NCI-H2107 (cell line): ENCODE results near the gene GZF1.

Experiments used
- DNase-seq: peaks from one replicate; lab custom pipeline; 2025; lab: John Stamatoyannopoulos, UW

Gene GZF1

DNA sequence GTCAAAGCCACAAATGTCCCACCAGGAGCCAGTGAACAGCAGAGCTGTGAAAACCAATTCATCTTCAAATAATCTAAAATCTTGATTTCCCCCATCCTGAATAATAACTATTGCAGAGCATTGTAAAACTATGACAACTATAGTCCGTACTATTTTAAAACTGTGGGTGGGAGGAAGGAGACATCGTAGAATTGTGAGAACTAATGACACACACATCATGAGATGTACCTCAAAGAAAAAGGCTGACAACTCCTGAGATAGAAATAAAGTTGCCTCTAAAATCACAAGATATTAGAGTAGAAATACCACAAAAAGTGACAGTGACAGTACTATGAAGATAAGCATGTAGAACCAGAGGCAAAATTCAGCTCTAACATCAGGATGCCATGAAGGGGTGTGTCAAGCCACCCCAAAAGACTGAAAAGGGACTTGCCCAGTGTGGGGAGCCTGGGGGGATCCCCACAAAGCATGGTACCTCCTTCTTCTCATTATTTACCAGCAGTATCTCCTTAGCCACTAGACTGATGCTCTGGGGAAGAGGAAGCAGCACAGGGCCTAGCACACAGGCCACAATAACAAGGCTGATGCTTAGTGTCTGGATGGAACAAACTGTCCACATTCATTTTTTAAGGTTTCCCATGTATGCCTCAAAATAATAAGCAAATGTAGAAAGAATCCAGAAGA lies 45.9 kb downstream of the GZF1 start:
- DNase-seq: no peak

DNA sequence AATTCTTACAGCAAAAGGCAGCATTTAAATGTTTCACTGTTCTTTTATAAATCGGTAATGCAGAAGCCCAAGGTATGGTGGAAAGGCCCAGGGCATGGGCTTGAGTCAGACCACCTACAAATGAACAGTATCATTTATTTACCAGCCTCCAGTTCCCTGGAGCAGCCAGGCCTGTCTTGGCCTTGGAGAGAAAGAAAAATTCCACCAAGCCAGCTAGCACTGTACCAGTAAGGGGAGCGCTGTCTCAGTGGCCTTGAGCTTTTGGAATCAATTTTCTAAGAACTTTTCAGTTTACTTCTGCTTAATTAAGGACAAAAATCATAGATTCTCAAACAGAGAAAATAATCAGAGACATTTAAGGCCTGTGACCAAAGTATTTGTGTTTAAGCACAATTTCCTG lies 47.0 kb downstream of the GZF1 start:
- no peak for DNase-seq

DNA sequence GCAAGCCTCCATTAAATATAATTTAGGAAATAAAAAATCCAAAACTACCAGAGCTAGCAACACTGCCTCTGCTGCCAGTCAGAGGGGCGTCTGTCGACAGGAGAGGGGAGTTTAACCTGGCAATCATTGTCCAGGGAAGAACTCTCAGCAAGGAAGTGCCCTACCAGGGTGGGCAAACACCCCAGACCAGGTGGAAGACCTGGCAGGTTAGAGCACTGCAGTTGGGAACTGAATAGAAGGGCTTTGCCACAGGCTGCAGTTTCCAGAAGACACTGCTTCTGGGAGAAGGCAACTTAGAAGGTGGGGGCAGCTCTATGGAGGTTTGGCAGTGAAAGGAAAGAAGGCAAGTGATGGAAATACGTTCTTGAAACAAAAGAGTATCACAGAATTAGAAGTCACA lies 47.8 kb downstream of the GZF1 start:
- DNase-seq: no peak

DNA sequence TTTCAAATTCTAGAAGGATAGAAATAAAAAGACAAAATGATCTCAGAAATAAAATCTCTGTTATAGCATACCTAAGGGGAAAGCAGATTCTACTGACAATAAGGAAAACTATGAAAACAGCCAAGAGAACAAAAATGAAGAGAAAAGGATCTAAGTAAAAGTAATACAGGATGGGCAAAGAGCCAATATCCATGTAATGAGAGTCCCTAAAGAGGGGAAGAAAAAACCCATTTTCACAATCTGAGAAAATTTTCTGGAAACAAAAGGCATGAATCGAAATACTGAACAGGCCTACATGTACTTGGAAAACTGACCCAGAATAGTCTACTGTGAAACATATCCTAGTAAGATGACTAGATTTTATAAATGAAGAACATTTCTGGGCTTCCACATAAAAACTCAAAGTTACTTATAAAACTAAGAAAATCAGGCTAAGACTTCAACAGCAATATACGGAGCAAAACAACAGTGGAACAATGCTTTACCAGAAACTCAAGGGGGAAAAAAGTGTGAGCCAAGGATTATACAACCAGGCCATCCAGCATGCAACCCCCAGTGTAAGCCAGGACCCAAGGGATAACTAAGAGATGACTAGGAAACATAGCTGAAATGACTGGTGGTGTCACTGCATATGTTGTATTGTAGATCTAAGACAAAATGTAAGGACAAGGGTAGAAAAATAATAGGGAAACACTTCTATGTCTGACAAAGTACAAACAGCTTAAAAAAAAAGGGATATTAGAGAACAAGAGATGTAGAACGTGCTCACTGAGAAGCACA lies 49.1 kb downstream of the GZF1 start:
- DNase-seq: no peak

DNA sequence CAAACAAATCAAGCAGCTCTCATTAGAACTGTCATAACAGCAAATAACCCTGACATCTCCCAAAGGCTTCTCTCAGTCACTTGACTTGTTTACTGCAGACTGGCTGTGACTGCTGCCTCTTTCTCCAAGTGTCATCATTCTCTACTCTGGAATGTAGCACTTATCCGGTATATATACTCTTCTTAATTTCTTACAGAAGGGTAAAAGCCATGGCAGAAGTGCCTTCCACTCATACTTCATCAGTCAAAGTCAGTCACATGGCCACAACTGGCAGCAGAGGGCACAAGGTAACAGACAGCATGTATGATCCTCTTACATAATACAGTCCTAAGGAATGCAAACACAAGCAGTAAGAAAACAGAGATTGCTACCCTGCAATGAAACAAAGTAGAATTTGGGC lies 50.0 kb downstream of the GZF1 start:
- DNase-seq: no peak

DNA sequence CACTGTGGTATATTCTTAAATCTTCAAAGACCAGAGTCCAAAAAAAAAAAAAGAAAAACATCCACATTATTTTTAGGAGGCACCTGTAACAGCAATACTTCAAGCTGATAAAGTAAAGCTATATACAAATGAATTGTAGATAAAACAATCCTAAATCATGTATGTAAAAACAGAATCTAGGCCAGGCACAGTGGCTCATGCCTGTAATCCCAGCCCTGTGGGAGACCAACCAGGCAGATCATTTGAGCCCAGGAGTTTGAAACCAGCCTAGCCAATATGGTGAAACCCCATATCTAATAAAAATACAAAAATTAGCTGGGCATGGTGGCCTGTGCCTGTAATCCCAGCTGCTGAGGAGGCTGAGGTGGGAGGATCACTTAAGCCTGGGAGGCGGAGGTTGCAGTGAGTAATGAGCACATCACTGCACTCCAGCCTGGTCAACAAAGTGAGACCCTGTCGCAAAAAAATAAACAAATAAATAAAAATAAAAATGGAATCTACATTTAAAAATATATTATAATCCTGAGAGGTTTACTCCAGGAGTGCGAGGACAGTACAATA lies 52.0 kb downstream of the GZF1 start:
- DNase-seq: no peak

DNA sequence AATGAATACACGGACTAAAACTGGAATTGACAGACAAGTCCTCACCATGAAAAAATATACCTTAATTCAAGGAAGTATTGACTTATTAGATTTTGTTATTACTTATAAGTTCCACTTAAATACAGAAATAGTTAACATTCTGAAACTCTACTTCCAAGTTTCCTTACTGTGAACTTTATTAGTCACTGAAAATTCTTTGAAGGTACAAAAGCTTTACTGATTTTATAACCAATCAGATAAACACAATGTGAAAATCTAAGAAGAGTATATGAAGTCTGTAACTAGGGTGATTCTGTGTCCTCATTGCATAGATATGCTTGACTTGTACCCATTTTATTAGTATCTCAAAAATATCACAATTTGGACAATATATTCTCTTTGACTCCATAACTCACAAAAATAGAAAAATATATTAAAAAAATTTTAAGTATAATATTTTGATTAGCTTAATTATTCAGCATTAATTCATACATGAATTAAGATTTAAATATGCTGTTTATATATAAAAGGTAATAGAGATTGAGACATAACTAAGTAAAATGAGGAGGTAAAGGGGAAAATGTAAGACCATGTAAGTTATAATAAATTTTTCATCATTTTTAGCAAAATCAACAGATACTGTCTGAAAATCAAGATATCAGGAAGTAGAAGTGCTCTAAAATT lies 52.7 kb downstream of the GZF1 start:
- DNase-seq: no peak

DNA sequence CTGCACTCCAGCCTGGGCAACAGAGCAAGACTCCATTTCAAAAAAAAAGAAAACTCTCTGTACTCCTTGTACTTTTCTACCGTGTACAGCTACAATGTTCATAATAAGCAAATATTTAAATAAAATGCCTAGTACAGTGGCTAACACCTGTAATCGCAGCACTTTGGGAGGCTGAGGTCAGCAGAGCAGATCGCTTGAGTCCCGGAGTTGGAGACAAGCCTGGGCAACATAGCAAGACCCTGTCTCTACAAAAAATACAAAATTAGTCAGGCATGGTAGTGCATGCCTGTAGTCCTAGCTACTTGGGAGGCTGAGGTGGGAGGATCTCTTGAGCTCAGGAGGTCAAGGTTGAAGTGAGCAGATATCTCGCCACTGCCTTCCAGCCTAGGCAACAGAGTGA lies 53.6 kb downstream of the GZF1 start:
- DNase-seq: no peak

DNA sequence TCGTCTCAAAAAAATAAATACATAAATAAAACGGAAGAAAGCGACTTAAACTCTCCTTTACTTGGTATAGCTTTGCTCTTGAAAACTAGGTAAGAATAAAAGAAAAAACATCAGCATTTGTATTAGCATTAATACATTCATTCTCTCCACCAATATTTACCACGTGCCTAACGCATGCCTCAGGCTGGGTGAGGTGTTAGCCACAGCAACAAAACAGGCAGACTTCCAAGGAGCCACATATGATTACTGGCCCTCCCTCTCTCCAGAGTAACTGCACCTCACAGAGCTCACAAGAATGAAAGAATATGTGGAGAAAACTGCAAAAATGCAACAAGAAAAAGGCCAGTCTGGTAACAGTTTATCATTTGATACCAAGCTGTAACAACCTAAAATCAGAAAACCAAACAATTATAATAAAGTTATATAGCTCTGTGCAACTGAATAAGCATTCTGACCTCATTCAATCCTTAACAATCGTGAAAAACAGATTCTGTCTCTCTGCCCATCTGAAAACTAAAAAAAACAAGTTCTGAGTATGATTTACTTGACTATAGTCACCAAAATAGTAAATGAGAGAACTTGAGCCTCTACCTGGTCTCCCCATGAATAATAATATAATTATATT lies 54.1 kb downstream of the GZF1 start:
- no peak for DNase-seq

DNA sequence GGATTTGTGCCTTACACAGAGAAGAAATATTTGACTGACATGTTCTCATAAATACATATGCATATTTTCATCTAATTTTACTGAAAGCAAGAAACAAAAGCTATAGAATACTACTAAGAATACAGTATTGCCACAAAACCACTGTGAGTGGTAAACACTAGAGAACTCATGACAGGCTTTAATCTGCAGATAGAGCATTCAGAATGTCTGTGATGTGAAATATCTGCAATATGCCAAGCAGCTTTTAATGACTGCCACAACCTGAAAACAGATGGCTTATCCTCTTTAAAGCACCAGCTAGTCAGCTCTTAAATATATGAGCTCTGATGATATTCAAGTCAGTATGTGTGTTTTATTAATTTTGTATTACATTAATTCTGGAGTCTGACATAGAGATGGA lies 55.9 kb downstream of the GZF1 start:
- no peak for DNase-seq

DNA sequence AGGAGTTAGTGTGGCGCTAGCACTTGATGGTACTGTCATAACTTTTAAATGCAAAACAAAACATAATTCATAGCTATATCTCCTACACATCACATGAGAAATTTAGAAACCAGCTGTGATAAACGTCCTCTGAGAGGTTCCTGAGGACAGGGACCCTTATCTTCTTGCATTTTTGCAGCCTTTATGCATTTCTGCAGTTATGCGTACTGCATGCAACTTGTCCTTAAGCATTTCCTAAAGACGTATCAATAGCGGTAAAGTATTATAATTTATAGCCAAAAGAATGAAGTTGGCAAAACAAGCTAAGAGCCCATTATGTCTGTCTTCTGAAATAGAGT lies 57.6 kb downstream of the GZF1 start:
- DNase-seq: no peak

DNA sequence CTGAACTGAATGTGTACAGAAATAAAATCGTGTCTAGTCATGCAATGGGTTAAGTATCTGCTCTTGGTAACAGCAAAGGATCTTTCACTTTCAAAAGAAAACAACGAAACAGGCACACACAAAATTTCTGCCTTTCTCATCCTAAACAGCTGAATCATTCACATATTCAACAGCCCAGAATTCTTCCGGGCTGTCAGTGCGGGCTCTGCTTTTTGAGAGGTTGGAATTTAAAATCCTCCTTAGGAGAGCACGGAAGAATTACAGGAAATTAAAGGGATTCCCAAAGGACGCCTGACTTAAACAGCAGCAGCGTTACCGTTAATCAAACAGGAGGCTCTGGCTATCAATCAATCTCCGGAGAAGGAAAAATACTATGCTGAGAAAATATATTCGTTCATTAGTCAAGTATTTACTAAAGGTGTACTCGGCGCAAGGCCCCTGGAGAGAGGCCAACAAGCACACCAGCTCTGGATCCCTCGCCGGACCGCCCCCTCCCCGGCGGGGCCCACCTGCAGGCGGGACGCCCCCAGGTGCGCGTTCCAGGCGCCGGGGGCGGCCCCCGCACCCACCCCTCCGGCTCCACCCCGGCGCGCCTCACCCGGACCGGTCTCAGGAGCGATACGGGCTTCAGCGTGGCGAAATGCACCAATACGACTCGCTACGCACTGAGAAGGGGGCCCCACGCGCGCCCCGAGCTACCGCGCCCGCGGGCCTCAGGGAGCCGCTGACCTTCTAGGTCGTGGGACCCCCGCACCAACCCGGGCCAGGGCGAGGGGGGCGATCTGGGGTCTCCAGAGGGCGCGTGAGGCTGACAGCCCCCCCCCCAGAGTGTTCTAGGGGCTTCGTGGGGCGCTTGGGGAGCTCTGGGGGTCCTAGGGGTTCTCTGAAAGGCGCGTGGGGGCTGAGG lies 58.3 kb downstream of the GZF1 start:
- no peak for DNase-seq

DNA sequence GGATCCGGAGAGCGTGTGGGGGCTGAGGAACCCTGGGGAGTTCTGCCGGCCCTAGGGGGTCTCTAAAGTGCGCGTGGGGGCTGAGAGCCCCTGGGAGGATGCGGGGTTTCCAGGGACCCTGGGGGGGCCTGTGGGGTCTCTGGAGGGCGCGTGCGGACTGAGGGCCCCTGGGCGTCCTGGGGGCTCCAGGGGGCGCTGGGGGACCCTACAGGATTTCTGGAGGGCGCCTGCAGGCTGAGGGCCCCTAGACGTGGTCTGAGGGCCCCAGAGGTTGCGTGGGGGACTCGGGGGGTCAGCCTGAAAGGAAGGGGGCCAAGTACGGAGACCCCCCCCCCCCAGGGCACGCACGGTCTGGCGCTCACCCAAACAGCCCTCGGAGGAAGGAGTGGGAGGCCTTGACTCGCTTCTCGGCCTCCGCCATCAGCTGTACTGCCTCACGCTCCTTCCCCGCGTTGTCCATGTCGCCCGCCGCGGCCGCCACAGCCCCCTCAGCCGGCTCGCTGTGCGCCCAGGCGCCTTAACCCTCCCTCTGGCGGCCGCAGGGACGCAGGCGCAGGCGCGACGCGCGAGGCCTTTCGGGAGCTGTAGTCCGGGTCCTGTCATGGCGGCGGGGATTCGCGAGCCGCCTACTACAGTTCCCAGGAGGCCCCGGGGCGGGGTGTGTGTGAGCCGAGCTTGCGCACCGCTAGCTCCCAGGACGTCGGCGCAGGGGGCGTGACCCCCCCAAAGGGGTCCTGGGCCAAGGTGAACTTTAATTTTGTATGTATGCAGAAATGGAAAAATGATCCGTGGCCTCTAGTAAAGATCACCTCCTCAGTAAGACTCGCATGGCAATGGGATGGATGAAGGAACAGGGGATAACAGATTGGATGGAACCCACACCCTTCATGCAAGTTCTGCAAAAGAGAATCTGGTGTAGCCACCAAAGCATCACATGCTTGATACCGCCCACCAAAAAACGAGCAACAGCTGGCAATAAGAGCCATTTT lies 59.3 kb downstream of the GZF1 start, which contains the start of gene NAPB:
Gene NAPB (minus strand): TSS at position 546 of the 989 bp plus-strand sequence. CDS start 86 bp downstream, at position 460.
- peak; percentile 78 for DNase-seq
